ENCODE data around the gene NABP2. TPM values are rescaled to one million over a fixed set of nuclear protein-coding genes. Genes with fewer than 3 reads are reported as not detected.

NABP2 gene
- total and polyA plus RNA-seq, 2 of the 4 experiments (the other 2 are of a cell fraction), result 29.2 to 37.4 TPM

DNA sequence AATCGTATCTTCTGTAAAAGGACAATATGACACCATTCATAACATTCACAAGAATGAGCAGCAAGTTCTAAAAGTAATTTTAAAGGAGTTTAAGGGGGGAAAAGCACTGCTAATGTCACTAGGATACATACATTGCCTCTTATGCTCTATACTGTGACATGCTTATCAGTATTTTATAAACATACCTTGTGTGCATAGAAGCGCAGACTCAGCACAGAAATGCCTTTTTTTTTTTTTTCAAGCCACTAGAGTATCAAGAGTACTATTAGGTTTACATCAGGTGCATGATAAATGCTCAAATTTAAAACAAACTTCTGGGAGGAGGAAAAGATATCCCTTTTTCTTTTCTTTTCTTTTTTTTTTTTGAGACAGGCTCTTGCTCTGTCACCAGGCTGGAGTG is 21.3 kb upstream of the NABP2 start:
- no peak overlapping the region for H3K4ac ChIP-seq (ENCODE audit: low read depth, low read length)
- intact Hi-C loops (cut with micrococcal nuclease), result no loop called here
- no peaks in the 10 kb centered on the region for H3K27me3 ChIP-seq (ENCODE audit: control insufficient read depth, insufficient read depth, low read length)
- dilution Hi-C loops (cut with HindIII; ENCODE audit: low sequenced_read_pairs, unreplicated experiment), result no loop called here
- no peak overlapping the region for H3K27ac ChIP-seq (ENCODE audit: insufficient read depth, low read length)
- H3K18ac ChIP-seq (ENCODE audit: low read depth, low read length), result no peak overlapping the region
- no peak overlapping the region for H2BK20ac ChIP-seq (ENCODE audit: low read depth, low read length)
- no peak overlapping the region for H3K9ac ChIP-seq (ENCODE audit: low read depth, low read length)
- H3K14ac ChIP-seq (replicated peaks; ENCODE audit: low read depth, low read length), result no peak overlapping the region
- ATAC-seq (ENCODE audit: low read depth), result no peak
- no peak overlapping the region for H3K56ac ChIP-seq (ENCODE audit: extremely low read depth, insufficient read depth, low read length)
- H4K91ac ChIP-seq (ENCODE audit: insufficient read depth, low read depth, low read length), result no peak overlapping the region
- no peak overlapping the region for H2AK9ac ChIP-seq (replicated peaks; ENCODE audit: low read depth, low read length, poor library complexity)
- peaks cover 26% of the 10 kb centered on the region for H3K36me3 ChIP-seq (ENCODE audit: control insufficient read depth, insufficient read depth, low read length)
- peaks cover 9% of the 10 kb centered on the region for H3K4me1 ChIP-seq (ENCODE audit: control insufficient read depth, insufficient read depth, low read length)
- H3K23ac ChIP-seq (ENCODE audit: low read depth, low read length), result no peak overlapping the region
- H3K4me3 ChIP-seq (ENCODE audit: insufficient read depth, low read depth, low read length), result no peak overlapping the region
- no peak overlapping the region for H4K8ac ChIP-seq (ENCODE audit: low read depth in 2 of 2, low read length in 2 of 2)
- H3K9me3 ChIP-seq (ENCODE audit: control insufficient read depth, insufficient read depth, low read length), result no peaks in the 10 kb centered on the region
- no peak for TF ChIP-seq RAD21 (IDR thresholded peaks at IDR 0.05; ENCODE audit: low read length)
- TF ChIP-seq MXI1 (IDR thresholded peaks at IDR 0.05; ENCODE audit: borderline replicate concordance, low read depth, low read length), result no peak
- TF ChIP-seq, protein P1, sequence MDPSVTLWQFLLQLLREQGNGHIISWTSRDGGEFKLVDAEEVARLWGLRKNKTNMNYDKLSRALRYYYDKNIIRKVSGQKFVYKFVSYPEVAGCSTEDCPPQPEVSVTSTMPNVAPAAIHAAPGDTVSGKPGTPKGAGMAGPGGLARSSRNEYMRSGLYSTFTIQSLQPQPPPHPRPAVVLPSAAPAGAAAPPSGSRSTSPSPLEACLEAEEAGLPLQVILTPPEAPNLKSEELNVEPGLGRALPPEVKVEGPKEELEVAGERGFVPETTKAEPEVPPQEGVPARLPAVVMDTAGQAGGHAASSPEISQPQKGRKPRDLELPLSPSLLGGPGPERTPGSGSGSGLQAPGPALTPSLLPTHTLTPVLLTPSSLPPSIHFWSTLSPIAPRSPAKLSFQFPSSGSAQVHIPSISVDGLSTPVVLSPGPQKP (IDR thresholded peaks at IDR 0.05; ENCODE audit: borderline replicate concordance, low read depth, low read length), result no peak
- no peak for TF ChIP-seq MAFK (IDR thresholded peaks at IDR 0.05; ENCODE audit: low read depth, low read length)
- no peak for TF ChIP-seq POLR2A (IDR thresholded peaks at IDR 0.05; ENCODE audit: low read depth, low read length)
- no peak for TF ChIP-seq BHLHE40 (IDR thresholded peaks at IDR 0.05; ENCODE audit: low read depth, low read length)
- no peak overlapping the region for H4K5ac ChIP-seq (ENCODE audit: low read depth, low read length)
- ChIA-PET POLR2A (ENCODE audit: unreplicated experiment) (no interaction called here), CTCF (no interaction called here)
- H2AK5ac ChIP-seq (ENCODE audit: low read depth, low read length), result no peak overlapping the region
- H2BK120ac ChIP-seq (ENCODE audit: low read depth, low read length), result no peak overlapping the region
- no peak overlapping the region for H2AFZ ChIP-seq (replicated peaks; ENCODE audit: low read length, poor library complexity)
- BruUV-seq (replicated peaks), result no TSS peak
- no CpG with 5 or more reads among the region's 2 CpGs for WGBS, 2 experiments (ENCODE audit: extremely low coverage in 2 of 2, insufficient read length in 1 of 2)
- no peak overlapping the region for H3K4me2 ChIP-seq (ENCODE audit: low read depth, low read length)
- peaks cover 6 to 24% of the 10 kb centered on the region in 2 experiments for H3K79me1 ChIP-seq (ENCODE audit: low read depth in 1 of 2, low read length in 2 of 2)
- peaks cover 13% of the 10 kb centered on the region for H4K20me1 ChIP-seq (ENCODE audit: insufficient read depth, low read length)
- in situ Hi-C loops (cut with MboI; ENCODE audit: low sequenced_read_pairs), result no loop called here
- H2BK15ac ChIP-seq (ENCODE audit: low read depth, low read length), result no peak overlapping the region
- no peak overlapping the region for H2BK5ac ChIP-seq (ENCODE audit: low read depth, low read length, poor library complexity, severe bottlenecking)
- no peak for DNase-seq
- H3K9me1 ChIP-seq (ENCODE audit: insufficient read depth, low read length), result no peaks in the 10 kb centered on the region
